HCT116 (cell line): ENCODE results near the gene DDTL. TPM values are rescaled to one million over a fixed set of nuclear protein-coding genes. Genes with fewer than 3 reads are reported as not detected.
A peak's percentile ranks its signal among the peaks of the same experiment; 100 is the strongest.

Experiments
- ATAC-seq: fragments of 200-7000 bp; cut with Tn5 transposase; 2 replicates; pipeline ENCODE4 v1.9.1; 2020; ENCODE audit warnings: mild to moderate bottlenecking, moderate library complexity
- BruUV-seq: library from RNA; stranded (reverse); fragments of 400-500 nt; replicated peaks from 2 replicates; lab custom pipeline; 2021; lab: Mats Ljungman, UMichigan
- CTCF ChIA-PET: fragments of 300-600 bp; sonication (Branson Sonifier 250); formaldehyde crosslinking; loops from one replicate; lab custom pipeline; 2021; ENCODE audit warnings: antibody characterized with exemption; lab: Charles Lee
- POLR2A ChIA-PET: fragments of 300-600, 350-600 bp; sonication (Branson Sonifier 250); formaldehyde crosslinking; loops from one replicate; lab custom pipeline; 2021; ENCODE audit warnings: antibody characterized with exemption; lab: Charles Lee
- RAD21 ChIA-PET, 2 experiments: fragments of 300-600 bp; sonication (Branson Sonifier 250); formaldehyde crosslinking; loops; one replicate each; lab custom pipeline; 2023; ENCODE audit warnings: low total read pairs in 2 of 2; ENCODE audit not compliant: uncharacterized antibody in 2 of 2, unreplicated experiment in 2 of 2, low non-redundant PET in 1 of 2; lab: Charles Lee
- DNase-seq: peaks from one replicate; pipeline ENCODE4 v3.0.0-alpha.2; 2010; ENCODE audit warnings: low read depth, low spot score
- H2AFZ ChIP-seq: fragments of 200-600 bp; shearing (Covaris generic), sonication (generic); 2 replicates; pipeline ENCODE4 v1.6.1; 2017; ENCODE audit warnings: low read depth, mixed run types, mixed read lengths, antibody characterized with exemption, low read length; ENCODE audit not compliant: poor library complexity, severe bottlenecking
- H3K27ac ChIP-seq: 2 replicates; pipeline ENCODE4 v1.5.1; 2012; ENCODE audit warnings: low read depth, low read length
- H3K27me3 ChIP-seq: fragments of 200-600 bp; sonication (generic); 2 replicates; pipeline ENCODE4 v1.6.1; 2016; ENCODE audit warnings: mixed run types, low read length, mixed read lengths; ENCODE audit not compliant: insufficient read depth
- H3K36me3 ChIP-seq, 2 experiments: fragments of 200-500 bp in 1 of 2; fragments of 200-600 bp in 1 of 2; sonication (Bioruptor generic) in 1 of 2; sonication (generic) in 1 of 2; 2 replicates each; pipeline versions ENCODE4 v1.5.1 to v1.6.1; 2014 to 2016; ENCODE audit warnings: low read length in 2 of 2, inconsistent platforms in 1 of 2, mixed read lengths in 1 of 2, mixed run types in 1 of 2; ENCODE audit not compliant: insufficient read depth in 2 of 2, control insufficient read depth in 1 of 2
- H3K4me1 ChIP-seq, 2 experiments: fragments of 200-600 bp in 1 of 2; sonication (generic) in 1 of 2; 2 replicates each; pipeline versions ENCODE4 v1.5.1 to v1.6.1; 2012 to 2017; ENCODE audit warnings: low read length in 2 of 2, inconsistent platforms in 1 of 2, mild to moderate bottlenecking in 1 of 2, mixed read lengths in 1 of 2, mixed run types in 1 of 2, moderate library complexity in 1 of 2; ENCODE audit not compliant: insufficient read depth in 2 of 2, control insufficient read depth in 1 of 2
- H3K4me2 ChIP-seq: fragments of 200-600 bp; sonication (generic); 2 replicates; pipeline ENCODE4 v1.6.1; 2017; ENCODE audit warnings: mixed run types, low read length, mixed read lengths
- H3K4me3 ChIP-seq, 2 experiments: fragments of 200-600 bp in 1 of 2; sonication (generic) in 1 of 2; replicated peaks in 1 of 2; 2 replicates each; pipeline ENCODE4 v1.5.1; 2011 to 2016; ENCODE audit warnings: low read length in 2 of 2, control low read depth in 1 of 2, low read depth in 1 of 2, mild to moderate bottlenecking in 1 of 2, mixed read lengths in 1 of 2, mixed run types in 1 of 2
- H3K79me2 ChIP-seq: fragments of 200-600 bp; sonication (generic); 2 replicates; pipeline ENCODE4 v1.6.1; 2017; ENCODE audit warnings: mild to moderate bottlenecking, mixed run types, low read length, moderate library complexity, mixed read lengths; ENCODE audit not compliant: insufficient read depth
- H3K9ac ChIP-seq: fragments of 200-600 bp; sonication (generic); 2 replicates; pipeline ENCODE4 v1.6.1; 2016; ENCODE audit warnings: low read length, mixed read lengths
- H3K9me2 ChIP-seq: fragments of 200-600 bp; sonication (generic), shearing (Covaris generic); 2 replicates; pipeline ENCODE4 v1.6.1; 2017; ENCODE audit warnings: mixed run types, mild to moderate bottlenecking, moderate library complexity; ENCODE audit not compliant: insufficient read depth
- H3K9me3 ChIP-seq, 2 experiments: fragments of 200-500 bp in 1 of 2; fragments of 200-600 bp in 1 of 2; sonication (Bioruptor generic) in 1 of 2; sonication (generic) in 1 of 2; 2 replicates each; pipeline ENCODE4 v1.6.1; 2014 to 2017; ENCODE audit warnings: low read length in 2 of 2, mixed read lengths in 2 of 2, inconsistent platforms in 1 of 2, low read depth in 1 of 2, mild to moderate bottlenecking in 1 of 2, mixed run types in 1 of 2, moderate library complexity in 1 of 2; ENCODE audit not compliant: control insufficient read depth in 1 of 2, insufficient read depth in 1 of 2
- H4K20me1 ChIP-seq: fragments of 200-600 bp; sonication (generic), shearing (Covaris generic); 2 replicates; pipeline ENCODE4 v1.6.1; 2017; ENCODE audit warnings: mixed run types, mild to moderate bottlenecking, moderate library complexity; ENCODE audit not compliant: insufficient read depth
- CBX3 ChIP-seq: IDR thresholded peaks from 2 replicates; pipeline ENCODE4 v1.6.1; 2012; ENCODE audit warnings: low read depth
- EZH2 ChIP-seq: fragments of 200-600 bp; sonication (generic); IDR thresholded peaks from 2 replicates; pipeline ENCODE4 v1.6.1; 2017; ENCODE audit warnings: antibody characterized with exemption, mixed run types
- RAD21 ChIP-seq: IDR thresholded peaks from 2 replicates; pipeline ENCODE4 v1.6.1; 2012; ENCODE audit warnings: low read depth, mild to moderate bottlenecking
- SIN3A ChIP-seq: IDR thresholded peaks from 2 replicates; pipeline ENCODE4 v1.6.1; 2012; ENCODE audit warnings: low read depth
- YY1 ChIP-seq: IDR thresholded peaks from 2 replicates; pipeline ENCODE4 v1.6.1; 2011; ENCODE audit warnings: low read length, low read depth, moderate library complexity, mild to moderate bottlenecking; ENCODE audit not compliant: insufficient replicate concordance; ENCODE audit errors: extremely low read depth
- intact Hi-C: fragments of 100-400 bp; cut with micrococcal nuclease; formaldehyde crosslinking; loops from 2 replicates; pipeline ENCODE4 v1.10.0; 2022
- total RNA-seq: library from RNA; stranded (reverse); gene quantifications from one replicate; pipeline ENCODE4 v1.2.1, GENCODE V29; 2021; ENCODE audit not compliant: unreplicated experiment
- TF ChIP-seq, protein P1 (sequence below): IDR thresholded peaks from 2 replicates; pipeline ENCODE4 v1.6.1; 2012
- TF ChIP-seq, protein P2 (sequence below): IDR thresholded peaks from 2 replicates; pipeline ENCODE4 v1.6.1; 2012
- TF ChIP-seq, protein P3 (sequence below), 3 experiments: fragments of 200-600 bp in 1 of 3; sonication (generic) in 1 of 3; IDR thresholded peaks in 2 of 3; conservative IDR thresholded peaks in 1 of 3; 2 replicates each; pipeline ENCODE4 v1.5.1; 2012 to 2017; ENCODE audit warnings: low read depth in 2 of 3, low read length in 2 of 3, antibody characterized with exemption in 1 of 3, borderline replicate concordance in 1 of 3, control low read depth in 1 of 3, mild to moderate bottlenecking in 1 of 3, mixed read lengths in 1 of 3, mixed run types in 1 of 3, moderate library complexity in 1 of 3; ENCODE audit not compliant: insufficient read depth in 1 of 3
- TF ChIP-seq, protein P4 (sequence below): IDR thresholded peaks from 2 replicates; pipeline ENCODE4 v1.6.1; 2012; ENCODE audit warnings: low read depth
- TF ChIP-seq, protein P5 (sequence below): IDR thresholded peaks from 2 replicates; pipeline ENCODE4 v1.6.1; 2011; ENCODE audit warnings: mild to moderate bottlenecking, low read length, moderate library complexity; ENCODE audit not compliant: insufficient replicate concordance; ENCODE audit errors: extremely low read depth

Gene DDTL
- total RNA-seq, 1 experiment from 2014 or later = 3.4 TPM

DNA sequence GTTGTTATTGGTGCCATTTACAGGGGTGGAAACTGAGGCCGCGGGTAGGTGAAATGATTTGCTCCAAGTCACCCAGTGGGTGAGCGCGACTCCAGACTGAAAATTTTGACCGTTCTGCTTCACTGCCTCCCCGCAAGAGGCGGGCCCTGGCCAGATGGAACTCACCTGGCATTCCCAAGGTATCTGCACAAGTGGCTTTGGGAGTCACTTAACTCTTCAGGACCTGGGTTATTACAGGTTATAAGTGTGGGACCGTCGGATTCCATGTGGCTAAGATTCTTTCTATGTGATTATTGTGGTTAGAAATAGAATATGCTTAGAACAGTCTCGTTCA is 45.0 kb downstream of the DDTL start:
- Histone ChIP-seq H3K27me3 (no peaks in the 10 kb centered on the region), H2AFZ (peak overlapping the region; percentile 20), H3K4me2 (peak overlapping the region; percentile 89), H3K9me3 (no peaks in the 10 kb centered on the region; a peak in 1 of 4 replicates), H3K9me2 (no peaks in the 10 kb centered on the region), H3K36me3 (no peaks in the 10 kb centered on the region), H3K27ac (peak overlapping the region; percentile 72), H4K20me1 (0 out of 2 replicates have a peak, but pooled peaks cover 5% of the 10 kb centered on the region), H3K4me1 (peaks cover 6 to 8% of the 10 kb centered on the region in 2 experiments; a peak in 3 of 4 replicates), H3K9ac (peak overlapping the region; percentile 90)
- ChIA-PET RAD21 (no interaction called here), POLR2A (no interaction called here), CTCF (interaction anchor here (0.9 kb wide), 1 partner anchor 164 kb away, joined by 4 read pairs; no protein-coding TSS in a partner anchor)
- DNase-seq (no peak), ATAC-seq (peak; percentile 26)
- no TSS peak for BruUV-seq
- TF ChIP-seq, protein P1, sequence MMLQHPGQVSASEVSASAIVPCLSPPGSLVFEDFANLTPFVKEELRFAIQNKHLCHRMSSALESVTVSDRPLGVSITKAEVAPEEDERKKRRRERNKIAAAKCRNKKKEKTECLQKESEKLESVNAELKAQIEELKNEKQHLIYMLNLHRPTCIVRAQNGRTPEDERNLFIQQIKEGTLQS = no peak
- TF ChIP-seq, protein P2, sequence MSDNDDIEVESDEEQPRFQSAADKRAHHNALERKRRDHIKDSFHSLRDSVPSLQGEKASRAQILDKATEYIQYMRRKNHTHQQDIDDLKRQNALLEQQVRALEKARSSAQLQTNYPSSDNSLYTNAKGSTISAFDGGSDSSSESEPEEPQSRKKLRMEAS = no peak
- TF ChIP-seq RAD21 (no peak), SIN3A (no peak), CBX3 (no peak), YY1 (no peak), EZH2 (no peak)
- TF ChIP-seq, protein P3, sequence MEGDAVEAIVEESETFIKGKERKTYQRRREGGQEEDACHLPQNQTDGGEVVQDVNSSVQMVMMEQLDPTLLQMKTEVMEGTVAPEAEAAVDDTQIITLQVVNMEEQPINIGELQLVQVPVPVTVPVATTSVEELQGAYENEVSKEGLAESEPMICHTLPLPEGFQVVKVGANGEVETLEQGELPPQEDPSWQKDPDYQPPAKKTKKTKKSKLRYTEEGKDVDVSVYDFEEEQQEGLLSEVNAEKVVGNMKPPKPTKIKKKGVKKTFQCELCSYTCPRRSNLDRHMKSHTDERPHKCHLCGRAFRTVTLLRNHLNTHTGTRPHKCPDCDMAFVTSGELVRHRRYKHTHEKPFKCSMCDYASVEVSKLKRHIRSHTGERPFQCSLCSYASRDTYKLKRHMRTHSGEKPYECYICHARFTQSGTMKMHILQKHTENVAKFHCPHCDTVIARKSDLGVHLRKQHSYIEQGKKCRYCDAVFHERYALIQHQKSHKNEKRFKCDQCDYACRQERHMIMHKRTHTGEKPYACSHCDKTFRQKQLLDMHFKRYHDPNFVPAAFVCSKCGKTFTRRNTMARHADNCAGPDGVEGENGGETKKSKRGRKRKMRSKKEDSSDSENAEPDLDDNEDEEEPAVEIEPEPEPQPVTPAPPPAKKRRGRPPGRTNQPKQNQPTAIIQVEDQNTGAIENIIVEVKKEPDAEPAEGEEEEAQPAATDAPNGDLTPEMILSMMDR (IDR thresholded peaks at IDR 0.05 in 2 of 3, conservative IDR thresholded peaks at IDR 0.05 in 1 of 3; ENCODE audit: borderline replicate concordance in 1 of 3, insufficient read depth in 1 of 3, low read depth in 2 of 3, low read length in 2 of 3) = no peak
- TF ChIP-seq, protein P4, sequence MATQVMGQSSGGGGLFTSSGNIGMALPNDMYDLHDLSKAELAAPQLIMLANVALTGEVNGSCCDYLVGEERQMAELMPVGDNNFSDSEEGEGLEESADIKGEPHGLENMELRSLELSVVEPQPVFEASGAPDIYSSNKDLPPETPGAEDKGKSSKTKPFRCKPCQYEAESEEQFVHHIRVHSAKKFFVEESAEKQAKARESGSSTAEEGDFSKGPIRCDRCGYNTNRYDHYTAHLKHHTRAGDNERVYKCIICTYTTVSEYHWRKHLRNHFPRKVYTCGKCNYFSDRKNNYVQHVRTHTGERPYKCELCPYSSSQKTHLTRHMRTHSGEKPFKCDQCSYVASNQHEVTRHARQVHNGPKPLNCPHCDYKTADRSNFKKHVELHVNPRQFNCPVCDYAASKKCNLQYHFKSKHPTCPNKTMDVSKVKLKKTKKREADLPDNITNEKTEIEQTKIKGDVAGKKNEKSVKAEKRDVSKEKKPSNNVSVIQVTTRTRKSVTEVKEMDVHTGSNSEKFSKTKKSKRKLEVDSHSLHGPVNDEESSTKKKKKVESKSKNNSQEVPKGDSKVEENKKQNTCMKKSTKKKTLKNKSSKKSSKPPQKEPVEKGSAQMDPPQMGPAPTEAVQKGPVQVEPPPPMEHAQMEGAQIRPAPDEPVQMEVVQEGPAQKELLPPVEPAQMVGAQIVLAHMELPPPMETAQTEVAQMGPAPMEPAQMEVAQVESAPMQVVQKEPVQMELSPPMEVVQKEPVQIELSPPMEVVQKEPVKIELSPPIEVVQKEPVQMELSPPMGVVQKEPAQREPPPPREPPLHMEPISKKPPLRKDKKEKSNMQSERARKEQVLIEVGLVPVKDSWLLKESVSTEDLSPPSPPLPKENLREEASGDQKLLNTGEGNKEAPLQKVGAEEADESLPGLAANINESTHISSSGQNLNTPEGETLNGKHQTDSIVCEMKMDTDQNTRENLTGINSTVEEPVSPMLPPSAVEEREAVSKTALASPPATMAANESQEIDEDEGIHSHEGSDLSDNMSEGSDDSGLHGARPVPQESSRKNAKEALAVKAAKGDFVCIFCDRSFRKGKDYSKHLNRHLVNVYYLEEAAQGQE = no peak
- TF ChIP-seq, protein P5, sequence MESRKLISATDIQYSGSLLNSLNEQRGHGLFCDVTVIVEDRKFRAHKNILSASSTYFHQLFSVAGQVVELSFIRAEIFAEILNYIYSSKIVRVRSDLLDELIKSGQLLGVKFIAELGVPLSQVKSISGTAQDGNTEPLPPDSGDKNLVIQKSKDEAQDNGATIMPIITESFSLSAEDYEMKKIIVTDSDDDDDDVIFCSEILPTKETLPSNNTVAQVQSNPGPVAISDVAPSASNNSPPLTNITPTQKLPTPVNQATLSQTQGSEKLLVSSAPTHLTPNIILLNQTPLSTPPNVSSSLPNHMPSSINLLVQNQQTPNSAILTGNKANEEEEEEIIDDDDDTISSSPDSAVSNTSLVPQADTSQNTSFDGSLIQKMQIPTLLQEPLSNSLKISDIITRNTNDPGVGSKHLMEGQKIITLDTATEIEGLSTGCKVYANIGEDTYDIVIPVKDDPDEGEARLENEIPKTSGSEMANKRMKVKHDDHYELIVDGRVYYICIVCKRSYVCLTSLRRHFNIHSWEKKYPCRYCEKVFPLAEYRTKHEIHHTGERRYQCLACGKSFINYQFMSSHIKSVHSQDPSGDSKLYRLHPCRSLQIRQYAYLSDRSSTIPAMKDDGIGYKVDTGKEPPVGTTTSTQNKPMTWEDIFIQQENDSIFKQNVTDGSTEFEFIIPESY = no peak
- TF ChIP-seq, all 23 proteins: peak for 0
- intact Hi-C loops = loop anchor here (10.0 kb wide), 1 partner anchor 143 kb away; no protein-coding TSS in a partner anchor
- Histone ChIP-seq H3K79me2 (peaks cover 51% of the 10 kb centered on the region), H3K4me3 (peak overlapping the region; percentile 97 to 98)
